Nephron progenitor cell (in vitro differentiated cells): ENCODE measurements around the gene TFCP2L1.
A peak's percentile ranks its signal among the peaks of the same experiment; 100 is the strongest.
"Not testable (repeated sequence)": the region's sequence is repeated elsewhere in the genome, so short reads cannot be mapped to it uniquely, and the experiment has no call there.

ENCODE experiments used
- DNase-seq: peaks from one replicate; pipeline ENCODE4 v3.0.0; 2021
- H3K27ac Mint-ChIP-seq: 2 replicates; pipeline ENCODE4 v1.8.0; 2021; ENCODE audit warnings: mild to moderate bottlenecking, moderate library complexity, mixed read lengths
- H3K27me3 Mint-ChIP-seq: 2 replicates; pipeline ENCODE4 v1.8.0; 2021; ENCODE audit warnings: mild to moderate bottlenecking, low read depth, mixed read lengths; ENCODE audit not compliant: poor library complexity
- H3K36me3 Mint-ChIP-seq: 2 replicates; pipeline ENCODE4 v1.8.0; 2021; ENCODE audit warnings: low read depth, mixed read lengths
- H3K4me1 Mint-ChIP-seq: 2 replicates; pipeline ENCODE4 v1.8.0; 2021; ENCODE audit warnings: mixed read lengths
- H3K4me3 Mint-ChIP-seq: 2 replicates; pipeline ENCODE4 v1.8.0; 2021; ENCODE audit warnings: mild to moderate bottlenecking, moderate library complexity, mixed read lengths
- H3K9me3 Mint-ChIP-seq: 2 replicates; pipeline ENCODE4 v1.8.0; 2021; ENCODE audit warnings: mild to moderate bottlenecking, moderate library complexity, mixed read lengths
- CTCF ChIP-seq: fragments of 200-600 bp; sonication (generic); IDR thresholded peaks from 2 replicates; pipeline ENCODE4 v1.5.0; 2021; ENCODE audit warnings: antibody characterized with exemption

The TFCP2L1 gene

GRCh38 chr2:121233486-121234110 lies 51.4 kb downstream of the TFCP2L1 start:
- Mint-ChIP-seq H3K4me1 (no peaks in the 10 kb centered on the region), H3K27me3 (peaks cover 12% of the 10 kb centered on the region), H3K36me3 (no peaks in the 10 kb centered on the region), H3K27ac (no peak overlapping the region), H3K4me3 (no peak overlapping the region), H3K9me3 (no peaks in the 10 kb centered on the region)
- DNase-seq: no peak
- no peak for TF ChIP-seq CTCF

DNA sequence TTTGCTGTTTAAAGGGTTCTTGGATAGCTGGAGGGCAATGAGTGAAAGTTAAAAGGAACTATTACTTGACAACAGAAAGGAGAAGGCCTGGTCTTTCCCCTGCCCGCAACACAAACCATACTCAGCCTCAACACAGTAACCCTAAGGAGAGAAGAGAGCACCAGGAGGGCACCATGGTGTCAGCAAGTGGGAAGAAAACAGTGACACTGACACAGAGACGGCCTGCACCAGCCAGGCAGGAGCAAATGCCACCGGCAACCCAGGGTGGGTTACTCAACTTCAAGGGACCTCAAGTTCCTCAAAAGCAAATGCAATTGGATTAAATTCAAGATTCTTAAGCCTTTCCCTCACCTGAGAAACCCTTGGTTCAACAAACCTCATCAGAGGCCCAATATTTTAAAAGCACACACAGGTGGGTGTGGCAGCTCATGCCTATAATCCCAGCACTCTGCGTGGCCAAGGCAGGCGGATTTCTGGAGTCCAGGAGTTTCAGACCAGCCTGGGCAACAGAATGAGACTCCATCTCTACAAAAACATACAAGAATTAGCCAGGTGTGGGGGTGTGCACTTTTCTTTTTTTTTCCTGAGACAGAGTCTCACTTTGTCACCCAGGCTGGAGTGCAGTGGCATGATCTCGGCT lies 52.3 kb downstream of the TFCP2L1 start:
- Mint-ChIP-seq H3K27ac (no peak overlapping the region), H3K4me1 (peaks cover 4% of the 10 kb centered on the region)

GRCh38 chr2:121231385-121232000 lies 53.5 kb downstream of the TFCP2L1 start:
- DNase-seq: no peak
- peaks cover 8% of the 10 kb centered on the region for H3K4me1 Mint-ChIP-seq
- no peak overlapping the region for H3K4me3 Mint-ChIP-seq
- H3K27ac Mint-ChIP-seq: no peak overlapping the region
- no peaks in the 10 kb centered on the region for H3K9me3 Mint-ChIP-seq
- H3K27me3 Mint-ChIP-seq: peaks cover 14% of the 10 kb centered on the region
- H3K36me3 Mint-ChIP-seq: no peaks in the 10 kb centered on the region
- TF ChIP-seq CTCF: no peak

More for the DNA sequence above, 52.3 kb downstream of the TFCP2L1 start:
- Mint-ChIP-seq H3K36me3 (no peaks in the 10 kb centered on the region), H3K4me3 (no peak overlapping the region), H3K27me3 (peaks cover 12% of the 10 kb centered on the region), H3K9me3 (no peaks in the 10 kb centered on the region)
- DNase-seq: no peak
- TF ChIP-seq CTCF: no peak

GRCh38 chr2:121228521-121228920 lies 56.5 kb downstream of the TFCP2L1 start:
- H3K27me3 Mint-ChIP-seq: peaks cover 10% of the 10 kb centered on the region
- no peaks in the 10 kb centered on the region for H3K36me3 Mint-ChIP-seq
- DNase-seq: no peak
- no peak overlapping the region for H3K27ac Mint-ChIP-seq
- no peak for TF ChIP-seq CTCF
- H3K4me3 Mint-ChIP-seq: no peak overlapping the region
- H3K4me1 Mint-ChIP-seq: peaks cover 8% of the 10 kb centered on the region
- H3K9me3 Mint-ChIP-seq: no peaks in the 10 kb centered on the region

DNA sequence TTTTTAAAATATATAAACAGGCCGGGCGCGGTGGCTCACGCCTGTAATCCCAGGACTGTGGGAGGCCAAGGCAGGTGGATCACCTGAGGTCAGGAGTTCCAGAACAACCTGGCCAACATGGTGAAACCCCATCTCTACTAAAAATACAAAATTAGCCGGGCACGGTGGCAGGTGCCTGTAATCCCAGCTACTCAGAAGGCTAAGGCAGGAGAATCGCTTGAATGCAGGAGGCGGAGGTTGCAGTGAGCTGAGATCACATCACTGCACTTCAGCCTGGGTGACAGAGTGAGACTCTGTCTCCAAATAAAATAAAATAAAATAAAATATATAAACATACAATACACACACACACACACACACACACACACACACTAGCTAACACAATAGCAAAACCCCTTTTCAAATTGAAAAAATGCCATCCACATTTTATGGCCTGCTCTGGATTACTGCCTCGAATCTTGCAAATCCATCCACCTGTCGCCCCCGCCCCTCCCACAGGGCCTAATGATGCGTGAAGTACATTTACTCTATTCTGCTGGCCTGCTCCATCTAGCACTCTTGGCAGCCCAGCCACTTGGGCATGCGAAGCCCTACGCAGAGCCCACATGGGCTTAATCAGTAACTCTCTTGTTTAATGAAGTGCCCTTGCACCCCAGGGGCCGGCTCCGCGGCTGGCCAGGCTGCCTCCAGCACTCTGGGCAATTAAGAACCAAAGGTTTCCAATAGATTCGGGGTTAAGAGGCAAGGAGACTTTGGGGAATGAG lies 57.4 kb downstream of the TFCP2L1 start:
- H3K36me3 Mint-ChIP-seq, H3K4me1 Mint-ChIP-seq, H3K4me3 Mint-ChIP-seq, H3K9me3 Mint-ChIP-seq: not testable (repeated sequence)
- DNase-seq: peak; percentile 62
- Mint-ChIP-seq H3K27ac (peak overlapping the region; percentile 27), H3K27me3 (peaks cover 13% of the 10 kb centered on the region)

- DNase-seq, H3K4me3 Mint-ChIP-seq, H3K4me1 Mint-ChIP-seq, H3K27ac Mint-ChIP-seq, H3K9me3 Mint-ChIP-seq, H3K36me3 Mint-ChIP-seq: not testable (repeated sequence)
- H3K27me3 Mint-ChIP-seq: peaks cover 19% of the 10 kb centered on the region
Observed at GRCh38 chr2:121225681-121226080, 59.3 kb downstream of the TFCP2L1 start.
